ENCODE measurements around the gene PDE4B. TPM values are rescaled to one million over a fixed set of nuclear protein-coding genes. Genes with fewer than 3 reads are reported as not detected.

Gene PDE4B
- total and polyA plus RNA-seq, 10 of the 15 experiments (the other 5 are each of a cell fraction or from before 2014, with no cell fraction given), result 3.0 to 13.2 (median 5.7) TPM

- ChIA-PET POLR2A (no interaction called here), SMC1A (ENCODE audit: uncharacterized antibody, unreplicated experiment) (interaction anchor here (0.9 to 1.1 kb wide), 2 partner anchors 69 to 506 kb away, joined by 3 read pairs; no protein-coding TSS in a partner anchor), CTCF (no interaction called here), RAD21 (ENCODE audit: unreplicated experiment) (no interaction called here)
- no peak for TF ChIP-seq SMAD5 (IDR thresholded peaks at IDR 0.05; ENCODE audit: low read depth)
- no peak for TF ChIP-seq POLR2AphosphoS5 (IDR thresholded peaks at IDR 0.05; ENCODE audit: low read length)
- TF ChIP-seq PBX3 (IDR thresholded peaks at IDR 0.05; ENCODE audit: insufficient replicate concordance, low read depth, low read length), result no peak
- TF ChIP-seq TAF1 (IDR thresholded peaks at IDR 0.05; ENCODE audit: borderline replicate concordance, low read depth, low read length), result no peak
- TF ChIP-seq POU2F2 (IDR thresholded peaks at IDR 0.05; ENCODE audit: borderline replicate concordance, low read depth, low read length), result no peak
- TF ChIP-seq NFIC (IDR thresholded peaks at IDR 0.05; ENCODE audit: low read depth, low read length), result no peak
- TF ChIP-seq RAD21 (IDR thresholded peaks at IDR 0.05; ENCODE audit: insufficient read depth, low read depth, low read length), result no peak
- no peak for TF ChIP-seq FOXK2 (IDR thresholded peaks at IDR 0.05)
- no peak for TF ChIP-seq PAX5 (IDR thresholded peaks at IDR 0.05; ENCODE audit: borderline replicate concordance, low read depth, low read length)
- TF ChIP-seq SMC3 (IDR thresholded peaks at IDR 0.05; ENCODE audit: borderline replicate concordance, low read length), result no peak
- TF ChIP-seq SP1 (IDR thresholded peaks at IDR 0.05; ENCODE audit: low read depth, low read length), result no peak
- no peak for TF ChIP-seq E2F8 (IDR thresholded peaks at IDR 0.05; ENCODE audit: low read depth, partially characterized antibody)
- TF ChIP-seq, protein P1, sequence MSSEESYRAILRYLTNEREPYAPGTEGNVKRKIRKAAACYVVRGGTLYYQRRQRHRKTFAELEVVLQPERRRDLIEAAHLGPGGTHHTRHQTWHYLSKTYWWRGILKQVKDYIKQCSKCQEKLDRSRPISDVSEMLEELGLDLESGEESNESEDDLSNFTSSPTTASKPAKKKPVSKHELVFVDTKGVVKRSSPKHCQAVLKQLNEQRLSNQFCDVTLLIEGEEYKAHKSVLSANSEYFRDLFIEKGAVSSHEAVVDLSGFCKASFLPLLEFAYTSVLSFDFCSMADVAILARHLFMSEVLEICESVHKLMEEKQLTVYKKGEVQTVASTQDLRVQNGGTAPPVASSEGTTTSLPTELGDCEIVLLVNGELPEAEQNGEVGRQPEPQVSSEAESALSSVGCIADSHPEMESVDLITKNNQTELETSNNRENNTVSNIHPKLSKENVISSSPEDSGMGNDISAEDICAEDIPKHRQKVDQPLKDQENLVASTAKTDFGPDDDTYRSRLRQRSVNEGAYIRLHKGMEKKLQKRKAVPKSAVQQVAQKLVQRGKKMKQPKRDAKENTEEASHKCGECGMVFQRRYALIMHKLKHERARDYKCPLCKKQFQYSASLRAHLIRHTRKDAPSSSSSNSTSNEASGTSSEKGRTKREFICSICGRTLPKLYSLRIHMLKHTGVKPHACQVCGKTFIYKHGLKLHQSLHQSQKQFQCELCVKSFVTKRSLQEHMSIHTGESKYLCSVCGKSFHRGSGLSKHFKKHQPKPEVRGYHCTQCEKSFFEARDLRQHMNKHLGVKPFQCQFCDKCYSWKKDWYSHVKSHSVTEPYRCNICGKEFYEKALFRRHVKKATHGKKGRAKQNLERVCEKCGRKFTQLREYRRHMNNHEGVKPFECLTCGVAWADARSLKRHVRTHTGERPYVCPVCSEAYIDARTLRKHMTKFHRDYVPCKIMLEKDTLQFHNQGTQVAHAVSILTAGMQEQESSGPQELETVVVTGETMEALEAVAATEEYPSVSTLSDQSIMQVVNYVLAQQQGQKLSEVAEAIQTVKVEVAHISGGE (CRISPR knock-in tag; IDR thresholded peaks at IDR 0.05), result no peak
- TF ChIP-seq ZNF207 (IDR thresholded peaks at IDR 0.05; ENCODE audit: borderline replicate concordance), result no peak
- BruUV-seq (replicated peaks), result no TSS peak
- Histone ChIP-seq H3K4me2 (ENCODE audit: control insufficient read depth, insufficient read depth) (no peak overlapping the region), H3K27me3 (replicated peaks in 1 of 2; ENCODE audit: control insufficient read depth in 2 of 2, insufficient read depth in 2 of 2, low read length in 1 of 2) (no peaks in the 10 kb centered on the region), H3K36me3 (ENCODE audit: control insufficient read depth in 2 of 2, insufficient read depth in 2 of 2, low read length in 1 of 2) (no peaks in the 10 kb centered on the region), H3K79me2 (ENCODE audit: control insufficient read depth, insufficient read depth, low read length) (no peaks in the 10 kb centered on the region), H3K9ac (ENCODE audit: control insufficient read depth, insufficient read depth, low read length) (no peak overlapping the region), H4K20me1 (ENCODE audit: control insufficient read depth, insufficient read depth) (no peaks in the 10 kb centered on the region), H3K4me1 (ENCODE audit: control insufficient read depth, insufficient read depth, low read length) (no peaks in the 10 kb centered on the region), H3K9me3 (replicated peaks; ENCODE audit: control insufficient read depth, insufficient read depth, low read length) (no peaks in the 10 kb centered on the region), H3K4me3 (no peak overlapping the region), H2AFZ (ENCODE audit: control insufficient read depth, low read depth, low read length) (no peak overlapping the region), H3K27ac (ENCODE audit: control insufficient read depth, insufficient read depth) (no peak overlapping the region)
- DNase-seq (ENCODE audit: low read depth, low spot score) (no peak), FAIRE-seq (no peak), ATAC-seq (no peak)
- intact Hi-C loops (cut with micrococcal nuclease; ENCODE audit: unreplicated experiment), result no loop called here
- in situ Hi-C loops (cut with MboI), result no loop called here
- WGBS (ENCODE audit: insufficient coverage, insufficient replicate concordance, low lambda C conversion rate, missing lambda C conversion rate), result 0% methylated on average over 1 of the region's 1 CpG
Observed at GRCh38 chr1:65997693-65998092, 205.0 kb downstream of the PDE4B start.

All from GM12878 (cell line).